KG1 (cell line): ENCODE data around the gene S1PR2.

ENCODE experiments used
- DNase-seq: peaks from one replicate; lab custom pipeline; 2025; lab: John Stamatoyannopoulos, UW

S1PR2 gene

GRCh38 chr19:10230861-10231611 is at the start of gene S1PR2:
TSS of gene S1PR2 (minus strand) at chr19:10231331. CDS start at chr19:10224905, 6,426 bp downstream.
- DNase-seq = peak; percentile 35

GRCh38 chr19:10279737-10280442 is 48.8 kb upstream of the S1PR2 start:
- DNase-seq = no peak

- DNase-seq = no peak
Observed at GRCh38 chr19:10278935-10279334, 47.8 kb upstream of the S1PR2 start.

- DNase-seq = no peak
Observed at GRCh38 chr19:10277795-10278589, 46.9 kb upstream of the S1PR2 start.

- DNase-seq = no peak
Observed at GRCh38 chr19:10274589-10274988, 43.5 kb upstream of the S1PR2 start.

- DNase-seq = no peak
Observed at GRCh38 chr19:10271543-10272086, 40.5 kb upstream of the S1PR2 start.

GRCh38 chr19:10270616-10271394 is 39.7 kb upstream of the S1PR2 start, which contains the start of gene ICAM1:
TSS of gene ICAM1 (plus strand) at chr19:10271120. CDS start at chr19:10271160, 40 bp downstream.
- peak; percentile 79 for DNase-seq

GRCh38 chr19:10270180-10270615 is 39.1 kb upstream of the S1PR2 start:
- DNase-seq = peak; percentile 93

GRCh38 chr19:10269333-10270179 is 38.4 kb upstream of the S1PR2 start:
- DNase-seq = peak; percentile 65

- DNase-seq = no peak
Observed at GRCh38 chr19:10268071-10268470, 36.9 kb upstream of the S1PR2 start.

GRCh38 chr19:10266706-10267105 is 35.6 kb upstream of the S1PR2 start:
- no peak for DNase-seq

- DNase-seq = no peak
Observed at GRCh38 chr19:10262771-10263170, 31.6 kb upstream of the S1PR2 start.

- no peak for DNase-seq
Observed at GRCh38 chr19:10260141-10260584, 29.0 kb upstream of the S1PR2 start.

- peak; percentile 39 for DNase-seq
Observed at GRCh38 chr19:10259162-10259905, 28.2 kb upstream of the S1PR2 start.

GRCh38 chr19:10258080-10258710 is 27.1 kb upstream of the S1PR2 start:
- no peak for DNase-seq

- DNase-seq = no peak
Observed at GRCh38 chr19:10256970-10257615, 26.0 kb upstream of the S1PR2 start.

GRCh38 chr19:10256551-10256950 is 25.4 kb upstream of the S1PR2 start:
- no peak for DNase-seq

GRCh38 chr19:10255358-10255757 is 24.2 kb upstream of the S1PR2 start:
- DNase-seq = no peak

- DNase-seq = no peak
Observed at GRCh38 chr19:10254244-10254643, 23.1 kb upstream of the S1PR2 start.
